A673 (cell line): Measurements from ENCODE around the gene PPM1F. TPM values are rescaled to one million over a fixed set of nuclear protein-coding genes. Genes with fewer than 3 reads are reported as not detected.

Source experiments
- BruUV-seq: library from RNA; stranded (reverse); fragments of 400-500 nt; replicated peaks from 2 replicates; lab custom pipeline; 2021; lab: Mats Ljungman, UMichigan
- CTCF ChIA-PET: fragments of 300-600 bp; sonication (Branson Sonifier 250); formaldehyde crosslinking; loops from one replicate; lab custom pipeline; 2022; ENCODE audit warnings: antibody characterized with exemption; lab: Charles Lee
- POLR2A ChIA-PET: fragments of 300-600 bp; sonication (Branson Sonifier 250); formaldehyde crosslinking; loops from one replicate; lab custom pipeline; 2022; ENCODE audit warnings: antibody characterized with exemption; ENCODE audit not compliant: low non-redundant PET; lab: Charles Lee
- DNase-seq: peaks from one replicate; pipeline ENCODE4 v3.0.0-alpha.2; 2015; ENCODE audit warnings: low spot score
- H3K27ac ChIP-seq: fragments of 200-600 bp; sonication (generic); 2 replicates; pipeline ENCODE4 v1.5.1; 2016; ENCODE audit warnings: mixed run types, low read depth, mild to moderate bottlenecking, mixed read lengths, antibody characterized with exemption, low read length; ENCODE audit not compliant: poor library complexity, severe bottlenecking
- H3K27me3 ChIP-seq: fragments of 200-600 bp; sonication (generic); replicated peaks from 2 replicates; pipeline ENCODE4 v1.6.1; 2017; ENCODE audit warnings: mixed run types, low read depth, mild to moderate bottlenecking, mixed read lengths, antibody characterized with exemption, low read length; ENCODE audit not compliant: insufficient read depth, poor library complexity
- H3K36me3 ChIP-seq: fragments of 200-600 bp; sonication (generic); 2 replicates; pipeline ENCODE4 v1.6.1; 2016; ENCODE audit warnings: mixed run types, mild to moderate bottlenecking, mixed read lengths, antibody characterized with exemption, low read length; ENCODE audit not compliant: insufficient read depth, poor library complexity, severe bottlenecking
- H3K4me1 ChIP-seq: fragments of 200-600 bp; sonication (generic); 2 replicates; pipeline ENCODE4 v1.6.1; 2017; ENCODE audit warnings: mixed run types, mild to moderate bottlenecking, mixed read lengths, antibody characterized with exemption, low read length; ENCODE audit not compliant: insufficient read depth, poor library complexity, severe bottlenecking
- H3K4me3 ChIP-seq: fragments of 200-600 bp; sonication (generic); 2 replicates; pipeline ENCODE4 v1.5.1; 2016; ENCODE audit warnings: low read depth, mixed run types, mild to moderate bottlenecking, mixed read lengths, low read length; ENCODE audit not compliant: poor library complexity, severe bottlenecking
- H3K9me3 ChIP-seq: fragments of 200-600 bp; sonication (generic); 2 replicates; pipeline ENCODE4 v1.6.1; 2016; ENCODE audit warnings: mixed run types, low read depth, mild to moderate bottlenecking, mixed read lengths, antibody characterized with exemption, low read length; ENCODE audit not compliant: poor library complexity, severe bottlenecking
- CTCF ChIP-seq: fragments of 300-800, 200-600 bp; sonication (generic); conservative IDR thresholded peaks from 2 replicates; pipeline ENCODE4 v1.5.1; 2017; ENCODE audit warnings: low read depth, mild to moderate bottlenecking, antibody characterized with exemption, low read length, moderate library complexity, mixed read lengths
- EZH2 ChIP-seq: fragments of 200-600 bp; sonication (generic); IDR thresholded peaks from 2 replicates; pipeline ENCODE4 v1.6.1; 2017; ENCODE audit warnings: borderline replicate concordance, low read depth, mild to moderate bottlenecking, mixed read lengths, antibody characterized with exemption, low read length; ENCODE audit not compliant: poor library complexity, severe bottlenecking
- intact Hi-C: fragments of 100-400 bp; cut with micrococcal nuclease; formaldehyde crosslinking; loops from one replicate; pipeline ENCODE4 v1.10.0; 2022; ENCODE audit not compliant: unreplicated experiment
- total RNA-seq: library from RNA; stranded (reverse); gene quantifications from 2 replicates; pipeline ENCODE4 v1.2.3, GENCODE V29; 2021

Gene PPM1F
- total RNA-seq, 1 experiment from 2014 or later: 101 TPM

GRCh38 chr22:21998595-21999247 is 46.1 kb upstream of the PPM1F start:
- no peak for DNase-seq
- H3K4me1 ChIP-seq: no peaks in the 10 kb centered on the region
- no TSS peak for BruUV-seq
- TF ChIP-seq CTCF (no peak), EZH2 (no peak)
- H3K27ac ChIP-seq: no peak overlapping the region
- H3K36me3 ChIP-seq: no peaks in the 10 kb centered on the region
- H3K27me3 ChIP-seq: peaks cover 19% of the 10 kb centered on the region
- POLR2A ChIA-PET: interaction anchor here (0.6 kb wide), 1 partner anchor 31 kb away, joined by 3 read pairs; no protein-coding TSS in a partner anchor
- CTCF ChIA-PET: no interaction called here
- intact Hi-C loops: no loop called here
- no peaks in the 10 kb centered on the region for H3K9me3 ChIP-seq
- no peak overlapping the region for H3K4me3 ChIP-seq

GRCh38 chr22:21996175-21996720 is 43.6 kb upstream of the PPM1F start:
- Histone ChIP-seq H3K27ac (no peak overlapping the region), H3K9me3 (no peaks in the 10 kb centered on the region), H3K36me3 (no peaks in the 10 kb centered on the region), H3K4me1 (no peaks in the 10 kb centered on the region), H3K27me3 (peaks cover 10% of the 10 kb centered on the region), H3K4me3 (no peak overlapping the region)
- ChIA-PET POLR2A (no interaction called here), CTCF (no interaction called here)
- BruUV-seq: no TSS peak
- intact Hi-C loops: no loop called here
- DNase-seq: no peak
- TF ChIP-seq CTCF (no peak), EZH2 (no peak)

- POLR2A ChIA-PET: no interaction called here
- Histone ChIP-seq H3K27ac (no peak overlapping the region), H3K36me3 (no peaks in the 10 kb centered on the region), H3K4me1 (no peaks in the 10 kb centered on the region), H3K9me3 (no peaks in the 10 kb centered on the region), H3K4me3 (no peak overlapping the region), H3K27me3 (peaks cover 5% of the 10 kb centered on the region)
- TF ChIP-seq EZH2 (no peak), CTCF (no peak)
- CTCF ChIA-PET: no interaction called here
- no peak for DNase-seq
- intact Hi-C loops: no loop called here
- BruUV-seq: no TSS peak
Observed at GRCh38 chr22:21995660-21996059, 43.0 kb upstream of the PPM1F start.
